PC-3 (cell line): ENCODE measurements around the gene ZNF148. TPM values are rescaled to one million over a fixed set of nuclear protein-coding genes. Genes with fewer than 3 reads are reported as not detected.

Source experiments
- ATAC-seq: fragments of 200-7000 bp; cut with Tn5 transposase; 2 replicates; pipeline ENCODE4 v1.9.1; 2020; ENCODE audit warnings: mild to moderate bottlenecking, moderate library complexity
- BruUV-seq: library from RNA; stranded (reverse); fragments of 400-500 nt; replicated peaks from 2 replicates; lab custom pipeline; 2021; lab: Mats Ljungman, UMichigan
- CTCF ChIA-PET: fragments of 300-600 bp; sonication (Branson Sonifier 250); formaldehyde crosslinking; loops from one replicate; lab custom pipeline; 2022; ENCODE audit warnings: antibody characterized with exemption; lab: Charles Lee
- POLR2A ChIA-PET: fragments of 300-600 bp; sonication (Branson Sonifier 250); formaldehyde crosslinking; loops from one replicate; lab custom pipeline; 2022; ENCODE audit warnings: antibody characterized with exemption; ENCODE audit not compliant: unreplicated experiment; lab: Charles Lee
- DNase-seq: peaks from one replicate; pipeline ENCODE4 v3.0.0-alpha.2; 2015
- H2AFZ ChIP-seq: fragments of 300-600 bp; sonication (generic); 2 replicates; pipeline ENCODE4 v1.6.0; 2016; ENCODE audit warnings: antibody characterized with exemption, low read length
- H3F3A ChIP-seq: fragments of 300-600 bp; sonication (generic); one replicate; pipeline ENCODE4 v1.6.0; 2017; ENCODE audit warnings: antibody characterized with exemption, low read length, control low read depth, mild to moderate bottlenecking; ENCODE audit not compliant: unreplicated experiment
- H3K27ac ChIP-seq: fragments of 300-600 bp; sonication (generic); 2 replicates; pipeline ENCODE4 v1.5.1; 2016; ENCODE audit warnings: mild to moderate bottlenecking, low read length
- H3K27me3 ChIP-seq: fragments of 300-600 bp; sonication (generic); 2 replicates; pipeline ENCODE4 v1.6.1; 2016; ENCODE audit warnings: low read length, mixed read lengths
- H3K36me3 ChIP-seq: fragments of 300-600 bp; sonication (generic); 2 replicates; pipeline ENCODE4 v1.6.1; 2016; ENCODE audit warnings: low read depth, mixed run types, low read length, mixed read lengths
- H3K4me1 ChIP-seq: fragments of 300-600 bp; sonication (generic); 2 replicates; pipeline ENCODE4 v1.5.1; 2016; ENCODE audit warnings: low read length; ENCODE audit not compliant: insufficient read depth
- H3K4me2 ChIP-seq: fragments of 300-600 bp; sonication (generic); 2 replicates; pipeline ENCODE4 v1.6.0; 2016; ENCODE audit warnings: low read length
- H3K4me3 ChIP-seq: fragments of 300-600 bp; sonication (generic); 2 replicates; pipeline ENCODE4 v1.5.1; 2016; ENCODE audit warnings: mild to moderate bottlenecking, low read length, mixed read lengths
- H3K79me2 ChIP-seq: fragments of 300-600 bp; sonication (generic); 2 replicates; pipeline ENCODE4 v1.6.1; 2017; ENCODE audit warnings: low read length, mixed read lengths
- H3K9ac ChIP-seq: fragments of 300-600 bp; sonication (generic); 2 replicates; pipeline ENCODE4 v1.6.0; 2016; ENCODE audit warnings: mild to moderate bottlenecking, low read length
- H3K9me2 ChIP-seq: fragments of 300-600 bp; sonication (generic); replicated peaks from 2 replicates; pipeline ENCODE4 v1.6.1; 2016; ENCODE audit warnings: mixed run types, low read length, mixed read lengths
- H3K9me3 ChIP-seq: fragments of 300-600 bp; sonication (generic); 2 replicates; pipeline ENCODE4 v1.6.1; 2016; ENCODE audit warnings: low read length, mixed read lengths
- H4K20me1 ChIP-seq: fragments of 300-600 bp; sonication (generic); 2 replicates; pipeline ENCODE4 v1.6.1; 2016; ENCODE audit warnings: low read length, mixed read lengths
- EZH2 ChIP-seq: fragments of 300-600 bp; sonication (generic); IDR thresholded peaks from one replicate; pipeline ENCODE4 v1.6.1; 2017; ENCODE audit warnings: antibody characterized with exemption, mild to moderate bottlenecking, low read length; ENCODE audit not compliant: unreplicated experiment
- EZH2phosphoT487 ChIP-seq: fragments of 300-600 bp; sonication (generic); IDR thresholded peaks from 2 replicates; pipeline ENCODE4 v1.6.1; 2018; ENCODE audit warnings: mild to moderate bottlenecking, antibody characterized with exemption, low read length, borderline replicate concordance
- intact Hi-C: fragments of 100-400 bp; cut with micrococcal nuclease; formaldehyde crosslinking; loops from 2 replicates; pipeline ENCODE4 v1.9.0; 2023
- total RNA-seq: library from RNA; depleted of rRNA; stranded (reverse); fragments of >200 nt; gene quantifications from 2 replicates; pipeline ENCODE4 v1.2.3, GENCODE V29; 2014
- TF ChIP-seq, protein P1 (sequence below): fragments of 300-600 bp; sonication (generic); conservative IDR thresholded peaks from 2 replicates; pipeline ENCODE4 v1.5.1; 2017; ENCODE audit warnings: antibody characterized with exemption, low read depth, mild to moderate bottlenecking, low read length

Gene ZNF148
- total RNA-seq, 1 experiment from 2014 or later = 18.1 TPM

DNA sequence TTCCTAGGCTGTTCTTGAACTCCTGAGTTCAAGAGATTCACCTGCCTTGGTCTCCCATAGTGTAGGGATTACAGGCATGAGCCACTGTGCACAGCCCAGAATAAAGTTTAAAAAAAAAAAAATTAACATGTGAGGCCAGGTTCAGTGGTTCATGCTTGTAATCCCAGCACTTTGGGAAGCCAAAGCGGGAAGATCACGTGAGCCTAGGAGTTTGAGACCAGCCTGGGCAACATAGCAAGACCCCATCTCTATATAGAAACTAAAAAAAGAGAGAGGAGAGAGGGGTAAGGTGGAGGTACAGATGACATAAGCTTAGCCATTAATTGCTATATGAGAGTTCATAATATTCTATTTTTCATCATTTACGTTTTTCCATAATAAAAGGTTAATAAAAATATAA, 21.5 kb downstream of the ZNF148 start:
- no peak for ATAC-seq
- no TSS peak for BruUV-seq
- H4K20me1 ChIP-seq = no peaks in the 10 kb centered on the region
- H3K27ac ChIP-seq = no peak overlapping the region
- H3K4me3 ChIP-seq = no peak overlapping the region
- H3K9me3 ChIP-seq = no peaks in the 10 kb centered on the region
- no peak for DNase-seq
- no peak overlapping the region for H3K4me2 ChIP-seq
- no peak for TF ChIP-seq EZH2
- TF ChIP-seq, protein P1, sequence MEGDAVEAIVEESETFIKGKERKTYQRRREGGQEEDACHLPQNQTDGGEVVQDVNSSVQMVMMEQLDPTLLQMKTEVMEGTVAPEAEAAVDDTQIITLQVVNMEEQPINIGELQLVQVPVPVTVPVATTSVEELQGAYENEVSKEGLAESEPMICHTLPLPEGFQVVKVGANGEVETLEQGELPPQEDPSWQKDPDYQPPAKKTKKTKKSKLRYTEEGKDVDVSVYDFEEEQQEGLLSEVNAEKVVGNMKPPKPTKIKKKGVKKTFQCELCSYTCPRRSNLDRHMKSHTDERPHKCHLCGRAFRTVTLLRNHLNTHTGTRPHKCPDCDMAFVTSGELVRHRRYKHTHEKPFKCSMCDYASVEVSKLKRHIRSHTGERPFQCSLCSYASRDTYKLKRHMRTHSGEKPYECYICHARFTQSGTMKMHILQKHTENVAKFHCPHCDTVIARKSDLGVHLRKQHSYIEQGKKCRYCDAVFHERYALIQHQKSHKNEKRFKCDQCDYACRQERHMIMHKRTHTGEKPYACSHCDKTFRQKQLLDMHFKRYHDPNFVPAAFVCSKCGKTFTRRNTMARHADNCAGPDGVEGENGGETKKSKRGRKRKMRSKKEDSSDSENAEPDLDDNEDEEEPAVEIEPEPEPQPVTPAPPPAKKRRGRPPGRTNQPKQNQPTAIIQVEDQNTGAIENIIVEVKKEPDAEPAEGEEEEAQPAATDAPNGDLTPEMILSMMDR = no peak
- no peak for TF ChIP-seq EZH2phosphoT487
- ChIA-PET POLR2A (no interaction called here), CTCF (no interaction called here)
- H3F3A ChIP-seq = no peaks in the 10 kb centered on the region
- no peak overlapping the region for H2AFZ ChIP-seq
- H3K9me2 ChIP-seq = no peaks in the 10 kb centered on the region
- peaks cover 99% of the 10 kb centered on the region for H3K79me2 ChIP-seq
- intact Hi-C loops = no loop called here
- H3K4me1 ChIP-seq = peaks cover 16% of the 10 kb centered on the region; the same call in 1 of the 2 replicates
- H3K36me3 ChIP-seq = no peaks in the 10 kb centered on the region
- H3K9ac ChIP-seq = no peak overlapping the region
- H3K27me3 ChIP-seq = no peaks in the 10 kb centered on the region

DNA sequence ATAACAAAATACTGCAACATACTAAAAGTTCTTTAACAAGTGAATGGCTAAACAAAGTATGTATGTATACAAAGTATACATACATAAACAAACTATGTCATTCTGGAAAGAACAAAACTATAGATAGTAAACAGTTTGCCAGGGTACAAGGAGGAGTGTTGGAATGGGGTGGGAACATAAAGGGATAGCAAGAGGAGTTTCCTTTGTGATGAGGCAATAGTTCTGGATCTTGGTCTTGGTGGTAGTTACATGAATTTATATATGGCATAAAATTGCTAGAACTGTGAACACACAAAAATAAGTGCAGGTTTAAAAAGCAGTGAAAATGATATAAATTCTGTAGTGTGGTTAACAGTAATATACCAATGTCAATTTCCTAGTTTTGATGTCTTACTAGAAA, 22.0 kb downstream of the ZNF148 start:
- POLR2A ChIA-PET = no interaction called here
- TF ChIP-seq EZH2 = no peak
- TF ChIP-seq, protein P1 = no peak
- no peak for TF ChIP-seq EZH2phosphoT487
- CTCF ChIA-PET = no interaction called here
- ATAC-seq = no peak
- H3K27ac ChIP-seq = no peak overlapping the region
- no peaks in the 10 kb centered on the region for H4K20me1 ChIP-seq
- H3K9me3 ChIP-seq = no peaks in the 10 kb centered on the region
- H3K4me3 ChIP-seq = no peak overlapping the region
- no TSS peak for BruUV-seq
- H3K9ac ChIP-seq = no peak overlapping the region
- intact Hi-C loops = no loop called here
- H3F3A ChIP-seq = no peaks in the 10 kb centered on the region
- peaks cover 99% of the 10 kb centered on the region for H3K79me2 ChIP-seq
- H3K4me2 ChIP-seq = no peak overlapping the region
- DNase-seq = no peak
- no peaks in the 10 kb centered on the region for H3K9me2 ChIP-seq
- no peaks in the 10 kb centered on the region for H3K36me3 ChIP-seq
- peaks cover 16% of the 10 kb centered on the region; the same call in 1 of the 2 replicates for H3K4me1 ChIP-seq
- H3K27me3 ChIP-seq = no peaks in the 10 kb centered on the region
- no peak overlapping the region for H2AFZ ChIP-seq

DNA sequence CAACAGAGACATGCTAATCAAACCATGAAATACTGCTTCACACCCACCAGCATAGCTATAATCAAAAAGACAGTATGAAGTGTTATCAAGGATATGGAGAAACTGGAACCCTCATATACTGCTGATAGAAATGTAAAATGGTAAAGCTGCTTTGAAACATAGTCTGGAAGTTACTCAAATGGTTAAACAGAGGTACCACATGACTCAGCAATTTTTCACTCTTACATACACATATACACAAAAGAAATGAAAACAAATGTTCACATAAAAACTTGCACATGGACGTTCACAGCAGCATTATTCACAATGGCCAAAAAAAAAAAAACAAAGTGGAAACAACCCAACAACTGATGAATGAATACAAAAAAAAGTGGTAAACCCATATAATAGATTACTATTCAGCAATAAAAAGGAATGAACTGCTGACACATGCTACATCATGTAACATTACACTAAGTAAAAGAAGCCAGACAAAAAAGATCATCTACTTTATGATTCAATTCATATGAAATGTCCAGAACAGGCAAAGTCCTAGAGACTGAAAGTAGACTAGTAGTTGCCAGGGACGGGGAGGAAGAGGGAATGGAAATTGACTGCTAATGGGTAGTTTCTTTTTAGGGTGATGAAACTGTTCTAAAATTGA, 23.2 kb downstream of the ZNF148 start:
- intact Hi-C loops = no loop called here
- H3K4me2 ChIP-seq = peak overlapping the region; percentile 38
- POLR2A ChIA-PET = no interaction called here
- no peaks in the 10 kb centered on the region for H3K36me3 ChIP-seq
- H3F3A ChIP-seq = no peaks in the 10 kb centered on the region
- H3K27me3 ChIP-seq = no peaks in the 10 kb centered on the region
- TF ChIP-seq EZH2phosphoT487 (no peak), EZH2 (no peak)
- TF ChIP-seq, protein P1 = no peak
- H2AFZ ChIP-seq = no peak overlapping the region
- ATAC-seq (peak; percentile 72), DNase-seq (peak; percentile 47)
- peaks cover 99% of the 10 kb centered on the region for H3K79me2 ChIP-seq
- H4K20me1 ChIP-seq = no peaks in the 10 kb centered on the region
- H3K9me2 ChIP-seq = no peaks in the 10 kb centered on the region
- H3K4me1 ChIP-seq = peaks cover 16% of the 10 kb centered on the region; the same call in 1 of the 2 replicates
- no peak overlapping the region for H3K9ac ChIP-seq
- no TSS peak for BruUV-seq
- H3K4me3 ChIP-seq = no peak overlapping the region
- H3K27ac ChIP-seq = peak overlapping the region; percentile 47
- no peaks in the 10 kb centered on the region for H3K9me3 ChIP-seq
- CTCF ChIA-PET = no interaction called here
